GM19193 (cell line): Measurements from ENCODE around the gene TNFRSF21.

Source experiments
- POLR2A ChIP-seq: IDR thresholded peaks from 4 replicates; pipeline ENCODE4 v1.6.1; 2011; ENCODE audit not compliant: insufficient read depth, insufficient read length; ENCODE audit errors: extremely low read depth

Gene TNFRSF21

DNA sequence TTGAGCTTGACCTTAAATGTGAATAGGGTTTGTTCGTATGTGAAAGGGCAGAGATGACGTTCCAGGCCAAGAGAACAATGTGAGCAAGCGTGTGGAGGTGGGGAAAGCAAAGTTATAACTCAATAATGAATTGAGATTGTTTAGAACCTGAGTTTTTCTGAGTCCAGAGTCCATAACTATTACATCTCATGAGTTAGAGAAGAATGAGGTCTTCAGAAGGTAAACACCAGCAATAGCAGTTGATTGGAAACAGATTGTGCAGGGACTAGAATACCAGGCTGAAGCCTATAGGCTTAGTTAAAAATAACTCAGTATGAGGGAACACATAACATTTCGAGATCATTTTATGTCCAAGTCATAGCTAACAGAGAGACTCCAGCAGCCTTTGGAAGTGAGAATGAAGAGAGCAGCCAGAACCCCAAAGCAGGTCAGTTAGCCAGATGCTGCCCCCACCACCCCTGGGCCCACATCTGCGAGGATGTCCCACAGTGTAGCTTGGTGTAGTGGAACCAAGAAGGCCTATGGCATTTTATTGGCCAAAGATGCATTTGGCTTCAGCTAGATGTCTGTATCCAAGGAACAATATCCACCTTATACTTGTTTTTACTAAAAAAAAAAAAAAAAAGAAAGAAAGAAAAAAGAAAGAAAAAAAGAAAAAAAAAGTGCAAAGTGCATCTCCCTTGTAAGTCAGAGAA, 121.7 kb downstream of the TNFRSF21 start:
- no peak for TF ChIP-seq POLR2A

DNA sequence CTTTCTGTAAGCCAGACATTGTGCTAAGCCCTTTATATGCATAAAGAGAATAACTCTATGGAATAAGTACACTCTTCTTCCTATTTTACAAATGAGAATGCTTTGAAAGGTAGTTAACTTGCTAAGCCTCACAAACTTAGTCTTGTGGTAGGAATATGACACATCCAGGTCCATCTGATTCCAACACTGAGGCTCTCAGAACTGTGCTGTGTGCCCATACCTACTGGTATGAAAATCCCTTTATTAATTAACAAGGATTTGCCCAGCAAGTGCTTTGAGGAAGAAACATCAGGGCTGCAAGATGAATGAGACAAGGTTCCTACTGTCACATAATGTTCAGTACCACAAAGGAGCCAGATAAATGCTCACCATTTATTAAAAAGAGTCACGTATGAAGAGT, 122.6 kb downstream of the TNFRSF21 start:
- TF ChIP-seq POLR2A = no peak

DNA sequence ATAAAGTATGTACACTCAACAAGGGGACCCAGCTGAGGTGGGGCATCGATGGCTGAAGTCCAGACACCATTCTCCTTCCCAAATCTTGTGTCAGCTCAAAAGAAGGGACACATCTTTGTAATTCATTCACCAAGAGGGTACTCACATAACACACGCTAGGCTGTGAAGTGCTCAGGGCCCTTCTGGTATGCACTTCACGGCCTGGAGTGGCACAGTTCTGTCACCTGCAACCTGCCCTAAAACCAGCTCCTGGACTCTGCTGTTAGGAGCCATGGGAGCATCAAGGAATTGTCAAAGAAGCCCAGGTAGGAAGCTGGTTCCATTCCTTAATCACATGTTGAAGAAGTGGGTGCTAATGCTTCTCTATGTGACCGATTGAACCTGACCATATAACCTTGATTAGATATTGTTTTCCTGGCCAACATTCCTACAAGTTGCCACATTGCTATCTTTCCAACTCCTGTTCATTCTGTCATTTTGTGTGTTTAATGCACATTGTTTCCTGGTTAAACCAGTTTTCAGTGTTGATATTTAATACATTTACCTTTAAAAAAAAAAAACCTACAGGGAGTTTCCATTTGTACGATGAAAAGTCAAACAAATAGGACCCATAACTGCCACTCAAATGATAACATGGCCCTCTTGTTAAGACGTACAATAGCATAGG, 127.3 kb downstream of the TNFRSF21 start:
- TF ChIP-seq POLR2A = no peak

DNA sequence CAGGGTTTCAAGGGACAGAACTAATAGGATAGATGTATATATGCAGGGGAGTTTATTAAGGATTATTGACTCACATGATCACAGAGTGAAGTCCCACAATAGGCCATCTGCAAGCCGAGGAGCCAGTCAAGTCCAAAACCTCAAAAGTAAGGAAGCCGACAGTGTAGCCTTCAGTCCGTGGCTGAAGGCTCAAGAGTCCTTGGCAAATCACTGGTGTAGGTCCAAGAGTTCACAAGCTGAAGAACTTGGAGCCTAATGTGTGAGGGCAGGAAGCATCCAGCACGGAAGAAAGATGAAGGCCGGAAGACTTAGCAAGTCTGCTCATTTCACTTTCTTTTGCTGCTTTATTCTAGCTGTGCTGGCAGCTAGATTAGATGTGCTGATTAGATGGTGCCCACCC, 128.0 kb downstream of the TNFRSF21 start:
- no peak for TF ChIP-seq POLR2A
